CD14-positive monocyte (primary cell): ENCODE results near the gene NOTCH1. TPM values are rescaled to one million over a fixed set of nuclear protein-coding genes. Genes with fewer than 3 reads are reported as not detected.

ENCODE experiments used
- DNase-seq, 3 donors: peaks; one replicate each; pipeline ENCODE4 v3.0.0-alpha.2; 2011 to 2022
- H2AFZ ChIP-seq: 2 replicates; pipeline ENCODE4 v1.6.0; 2012; ENCODE audit warnings: mild to moderate bottlenecking, low read depth, low read length, inconsistent platforms; ENCODE audit not compliant: insufficient read depth, poor library complexity, severe bottlenecking
- H3K27ac ChIP-seq, 2 donors: 1 replicate in 1 of 2; 2 replicates in 1 of 2; pipeline ENCODE4 v1.5.1; 2012 to 2013; ENCODE audit warnings: low read length in 2 of 2, control low read depth in 1 of 2, inconsistent platforms in 1 of 2, low read depth in 1 of 2, mild to moderate bottlenecking in 1 of 2
- H3K27me3 ChIP-seq, 2 donors: one replicate each; pipeline versions ENCODE4 v1.6.0 to v1.6.1; 2011 to 2013; ENCODE audit warnings: low read length in 2 of 2; ENCODE audit not compliant: control insufficient read depth in 2 of 2, insufficient read depth in 2 of 2
- H3K36me3 ChIP-seq, 2 donors: replicated peaks in 1 of 2; 1 replicate in 1 of 2; 2 replicates in 1 of 2; pipeline versions ENCODE4 v1.5.1 to v1.6.1; 2012 to 2013; ENCODE audit warnings: low read length in 2 of 2, control low read depth in 1 of 2, inconsistent platforms in 1 of 2, mild to moderate bottlenecking in 1 of 2; ENCODE audit not compliant: insufficient read depth in 2 of 2, control insufficient read depth in 1 of 2
- H3K4me1 ChIP-seq, 2 donors: 1 replicate in 1 of 2; 2 replicates in 1 of 2; pipeline versions ENCODE4 v1.5.1 to v1.6.1; 2012 to 2013; ENCODE audit warnings: low read length in 2 of 2, control low read depth in 1 of 2, inconsistent platforms in 1 of 2, mild to moderate bottlenecking in 1 of 2, moderate library complexity in 1 of 2; ENCODE audit not compliant: insufficient read depth in 2 of 2, control insufficient read depth in 1 of 2
- H3K4me2 ChIP-seq: replicated peaks from 2 replicates; pipeline ENCODE3; 2012; ENCODE audit warnings: low read length, moderate library complexity, mild to moderate bottlenecking; ENCODE audit not compliant: poor library complexity, severe bottlenecking; ENCODE audit errors: extremely low read depth
- H3K4me3 ChIP-seq, 3 experiments: fragments of 200-600 bp in 1 of 3; sonication (generic) in 1 of 3; replicated peaks in 1 of 3; 1 replicate in 2 of 3; 2 replicates in 1 of 3; pipeline ENCODE4 v1.5.1; 2011 to 2013; ENCODE audit warnings: low read length in 3 of 3, mild to moderate bottlenecking in 3 of 3, control low read depth in 2 of 3, low read depth in 2 of 3, inconsistent platforms in 1 of 3, moderate library complexity in 1 of 3
- H3K79me2 ChIP-seq: 2 replicates; pipeline ENCODE4 v1.6.0; 2012; ENCODE audit warnings: mild to moderate bottlenecking, control low read depth, inconsistent platforms, low read length, moderate library complexity; ENCODE audit not compliant: insufficient read depth
- H3K9ac ChIP-seq: 2 replicates; pipeline ENCODE4 v1.6.0; 2017; ENCODE audit warnings: low read length, mild to moderate bottlenecking; ENCODE audit not compliant: insufficient read depth, poor library complexity, severe bottlenecking
- H3K9me3 ChIP-seq, 2 donors: replicated peaks in 1 of 2; 1 replicate in 1 of 2; 2 replicates in 1 of 2; pipeline versions ENCODE4 v1.5.1 to v1.6.1; 2012 to 2013; ENCODE audit warnings: low read length in 2 of 2, control low read depth in 1 of 2; ENCODE audit not compliant: control insufficient read depth in 1 of 2, insufficient read depth in 1 of 2
- H4K20me1 ChIP-seq: 2 replicates; pipeline ENCODE4 v1.6.0; 2012; ENCODE audit warnings: mild to moderate bottlenecking, low read length, control low read depth, moderate library complexity; ENCODE audit not compliant: insufficient read depth
- H3K27ac Mint-ChIP-seq, 7 donors: one replicate each; pipeline ENCODE4 v1.8.0; 2020; ENCODE audit warnings: mild to moderate bottlenecking in 7 of 7, mixed read lengths in 7 of 7, moderate library complexity in 6 of 7, inconsistent platforms in 2 of 7
- H3K27me3 Mint-ChIP-seq, 3 donors: one replicate each; pipeline ENCODE4 v1.8.0; 2021 to 2022; ENCODE audit warnings: low read depth in 3 of 3, mild to moderate bottlenecking in 3 of 3, mixed read lengths in 3 of 3, moderate library complexity in 3 of 3, inconsistent platforms in 1 of 3
- H3K36me3 Mint-ChIP-seq, 2 donors: one replicate each; pipeline ENCODE4 v1.8.0; 2020; ENCODE audit warnings: mixed read lengths in 2 of 2, inconsistent platforms in 1 of 2, mild to moderate bottlenecking in 1 of 2
- H3K4me1 Mint-ChIP-seq: one replicate; pipeline ENCODE4 v1.8.0; 2020; ENCODE audit warnings: mild to moderate bottlenecking, mixed read lengths
- H3K4me3 Mint-ChIP-seq, 2 donors: one replicate each; pipeline ENCODE4 v1.8.0; 2020; ENCODE audit warnings: mild to moderate bottlenecking in 2 of 2, mixed read lengths in 2 of 2, moderate library complexity in 1 of 2
- H3K9me3 Mint-ChIP-seq, 7 donors: one replicate each; pipeline ENCODE4 v1.8.0; 2020 to 2022; ENCODE audit warnings: mixed read lengths in 7 of 7, mild to moderate bottlenecking in 6 of 7, moderate library complexity in 6 of 7, inconsistent platforms in 2 of 7
- WGBS: methylation state at CpG from one replicate; pipeline ENCODE4 v1.1.5; 2013; ENCODE audit warnings: missing lambda C conversion rate; ENCODE audit not compliant: insufficient coverage; 5-methylcytosine and 5-hydroxymethylcytosine counted together
- intact Hi-C, 2 donors: fragments of 100-400 bp; cut with micrococcal nuclease; formaldehyde crosslinking; loops; one replicate each; pipeline versions ENCODE4 v1.15.0 to v1.15.1; 2023
- polyA plus RNA-seq, 3 donors: library from polyadenylated mRNA; depleted of rRNA in 1 of 3; unstranded in 2 of 3; stranded (reverse) in 1 of 3; fragments of 300-500 nt in 2 of 3; fragments of >200 nt in 1 of 3; fragmentation: Illumina TruSeq in 2 of 3; gene quantifications; 1 replicate in 2 of 3; 2 replicates in 1 of 3; pipeline ENCODE4 v1.2.3, GENCODE V29; 2012 to 2021
- TF ChIP-seq, protein P1 (sequence below): fragments of 200-600 bp; IDR thresholded peaks from one replicate; pipeline ENCODE4 v1.8.0; 2022; ENCODE audit warnings: antibody characterized with exemption, mild to moderate bottlenecking

NOTCH1 gene
- polyA plus RNA-seq, 3 donors: 1.4 to 33.0 (median 2.2) TPM

DNA sequence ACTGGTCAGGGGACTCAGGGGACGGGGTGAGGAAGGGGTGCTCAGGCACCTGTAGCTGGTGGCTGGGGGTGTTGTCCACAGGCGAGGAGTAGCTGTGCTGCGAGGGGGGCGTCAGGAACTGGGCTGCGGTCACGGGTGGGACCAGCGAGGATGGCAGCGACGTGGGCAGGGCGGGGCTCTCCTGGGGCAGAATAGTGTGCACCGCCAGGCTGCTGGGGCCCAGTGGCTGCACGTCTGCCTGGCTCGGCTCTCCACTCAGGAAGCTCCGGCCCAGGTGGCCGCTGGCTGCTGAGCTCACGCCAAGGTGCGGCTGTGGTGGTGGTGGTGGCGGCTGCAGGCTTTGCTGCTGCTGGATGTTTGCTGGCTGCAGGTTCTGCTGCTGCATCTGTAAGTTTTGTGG lies 49.7 kb downstream of the NOTCH1 start:
- Histone ChIP-seq H3K4me3 (no peak overlapping the region), H4K20me1 (peaks cover 86% of the 10 kb centered on the region), H3K4me2 (no peak overlapping the region), H3K36me3 (peaks cover 65 to 67% of the 10 kb centered on the region in 2 donors), H3K9ac (no peak overlapping the region), H3K9me3 (peaks cover 0 to 2% of the 10 kb centered on the region in 2 donors), H3K79me2 (no peaks in the 10 kb centered on the region), H3K27ac (no peak overlapping the region), H2AFZ (no peak overlapping the region), H3K27me3 (no peaks in the 10 kb centered on the region), H3K4me1 (no peaks in the 10 kb centered on the region)
- H3K27ac Mint-ChIP-seq: peak overlapping the region in 2 of 7 donors; percentile 24 to 79
- TF ChIP-seq, protein P1, sequence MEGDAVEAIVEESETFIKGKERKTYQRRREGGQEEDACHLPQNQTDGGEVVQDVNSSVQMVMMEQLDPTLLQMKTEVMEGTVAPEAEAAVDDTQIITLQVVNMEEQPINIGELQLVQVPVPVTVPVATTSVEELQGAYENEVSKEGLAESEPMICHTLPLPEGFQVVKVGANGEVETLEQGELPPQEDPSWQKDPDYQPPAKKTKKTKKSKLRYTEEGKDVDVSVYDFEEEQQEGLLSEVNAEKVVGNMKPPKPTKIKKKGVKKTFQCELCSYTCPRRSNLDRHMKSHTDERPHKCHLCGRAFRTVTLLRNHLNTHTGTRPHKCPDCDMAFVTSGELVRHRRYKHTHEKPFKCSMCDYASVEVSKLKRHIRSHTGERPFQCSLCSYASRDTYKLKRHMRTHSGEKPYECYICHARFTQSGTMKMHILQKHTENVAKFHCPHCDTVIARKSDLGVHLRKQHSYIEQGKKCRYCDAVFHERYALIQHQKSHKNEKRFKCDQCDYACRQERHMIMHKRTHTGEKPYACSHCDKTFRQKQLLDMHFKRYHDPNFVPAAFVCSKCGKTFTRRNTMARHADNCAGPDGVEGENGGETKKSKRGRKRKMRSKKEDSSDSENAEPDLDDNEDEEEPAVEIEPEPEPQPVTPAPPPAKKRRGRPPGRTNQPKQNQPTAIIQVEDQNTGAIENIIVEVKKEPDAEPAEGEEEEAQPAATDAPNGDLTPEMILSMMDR: no peak
- peaks cover 0 to 2% (median 0%) of the 10 kb centered on the region in 3 donors for H3K27me3 Mint-ChIP-seq
- 91% methylated on average over 17 of the region's 18 CpGs for WGBS
- no peak for DNase-seq
- H3K4me1 Mint-ChIP-seq: no peaks in the 10 kb centered on the region
- no peak overlapping the region for H3K4me3 Mint-ChIP-seq
- H3K36me3 Mint-ChIP-seq: peaks cover 42 to 62% of the 10 kb centered on the region in 2 donors
- intact Hi-C loops: no loop called here
- H3K9me3 Mint-ChIP-seq: peaks cover 0 to 5% (median 0%) of the 10 kb centered on the region in 7 donors

DNA sequence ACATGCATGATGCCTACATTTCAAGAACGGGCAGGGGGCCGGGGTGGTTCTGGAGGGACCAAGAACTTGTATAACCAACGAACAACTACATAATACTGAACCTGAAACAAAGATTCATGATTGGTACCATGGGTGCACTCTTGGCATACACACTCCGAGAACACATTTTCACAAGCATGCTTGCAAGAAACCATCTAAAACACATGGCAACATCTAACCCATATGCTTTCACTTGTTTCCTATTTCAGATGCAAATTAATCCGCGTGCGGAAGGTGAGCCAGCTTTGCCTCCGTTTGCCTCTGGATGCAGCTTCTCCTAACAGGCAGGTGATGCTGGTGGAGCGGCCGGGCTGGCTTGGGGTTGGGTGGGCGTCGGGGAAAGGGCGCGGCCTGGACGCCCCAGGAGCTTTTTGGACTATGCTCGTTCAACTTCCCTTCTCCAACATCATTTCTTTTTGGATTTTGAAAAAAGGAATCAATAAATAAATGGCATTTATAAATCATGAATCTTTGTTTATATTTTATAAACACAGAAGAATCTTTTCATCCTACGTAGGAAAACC lies 50.5 kb downstream of the NOTCH1 start:
- H3K4me3 Mint-ChIP-seq: no peak overlapping the region
- no peaks in the 10 kb centered on the region for H3K4me1 ChIP-seq
- no peak overlapping the region for H3K27ac Mint-ChIP-seq
- H3K27ac ChIP-seq: no peak overlapping the region
- H3K4me1 Mint-ChIP-seq: no peaks in the 10 kb centered on the region
- peaks cover 0 to 5% (median 2%) of the 10 kb centered on the region in 7 donors for H3K9me3 Mint-ChIP-seq
- H3K4me2 ChIP-seq: no peak overlapping the region
- peaks cover 78% of the 10 kb centered on the region for H4K20me1 ChIP-seq
- H3K4me3 ChIP-seq: no peak overlapping the region
- H3K27me3 Mint-ChIP-seq: peaks cover 0 to 5% (median 0%) of the 10 kb centered on the region in 3 donors
- WGBS: 100% methylated on average over 4 of the region's 17 CpGs
- DNase-seq: no peak
- intact Hi-C loops: no loop called here
- H3K9ac ChIP-seq: no peak overlapping the region
- TF ChIP-seq, protein P1: no peak
- H3K9me3 ChIP-seq: peaks cover 0 to 2% of the 10 kb centered on the region in 2 donors
- H3K36me3 Mint-ChIP-seq: peaks cover 37 to 53% of the 10 kb centered on the region in 2 donors
- H2AFZ ChIP-seq: no peak overlapping the region
- peaks cover 59% of the 10 kb centered on the region in 2 donors for H3K36me3 ChIP-seq
- H3K27me3 ChIP-seq: no peaks in the 10 kb centered on the region
- H3K79me2 ChIP-seq: no peaks in the 10 kb centered on the region
